Kasumi-1 (cell line): ENCODE results near the gene ORM1.

ENCODE experiments used
- DNase-seq, 2 experiments: peaks; one replicate each; lab custom pipeline; 2025; lab: John Stamatoyannopoulos, UW

Gene ORM1

GRCh38 chr9:114366334-114367128 is 43.6 kb downstream of the ORM1 start:
- peak; percentile 58 to 67 for DNase-seq

- DNase-seq: no peak
Measured at GRCh38 chr9:114367366-114367765, 44.5 kb downstream of the ORM1 start.

- no peak for DNase-seq
Measured at GRCh38 chr9:114367772-114368569, 45.1 kb downstream of the ORM1 start.

DNA sequence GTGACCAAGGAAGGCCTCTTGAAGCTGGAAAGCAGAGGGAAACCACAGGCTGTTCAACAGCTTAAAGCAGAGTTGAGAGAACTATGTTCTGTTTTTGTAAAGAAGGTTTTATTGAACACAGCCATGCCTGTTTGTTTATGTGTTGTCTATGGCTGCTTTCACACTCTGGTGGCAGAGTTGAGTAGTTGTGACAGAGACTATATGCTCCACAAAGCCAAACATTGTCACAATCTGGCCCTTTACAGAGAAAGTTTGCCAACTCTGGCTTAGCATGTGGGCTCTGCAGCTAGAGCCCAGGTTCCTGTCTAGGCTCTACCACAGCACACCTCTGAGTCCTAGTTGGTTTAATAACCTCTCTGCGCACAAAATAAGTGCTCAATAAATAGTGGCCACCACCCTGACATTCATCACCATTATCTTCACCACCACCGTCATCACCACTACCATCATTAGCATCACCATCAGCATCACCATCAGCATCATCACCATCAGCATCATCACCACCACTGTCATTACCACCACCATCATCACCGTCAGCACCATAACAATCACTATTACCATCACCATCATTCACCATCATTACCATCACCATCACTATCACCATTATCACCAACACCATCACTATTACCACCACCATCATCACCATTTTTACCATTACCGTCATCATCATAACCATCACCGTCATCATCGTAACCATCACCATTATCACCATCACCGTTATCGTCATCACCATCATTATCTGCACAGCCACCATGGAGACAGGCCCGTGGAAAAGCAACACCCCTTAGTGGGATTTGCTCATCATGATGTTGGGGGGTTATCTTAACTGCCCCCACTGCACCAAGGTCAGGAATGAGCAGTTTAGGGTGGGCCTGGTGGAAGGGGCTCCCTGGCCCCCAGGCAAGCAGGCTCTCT is 46.6 kb downstream of the ORM1 start:
- no peak for DNase-seq

DNA sequence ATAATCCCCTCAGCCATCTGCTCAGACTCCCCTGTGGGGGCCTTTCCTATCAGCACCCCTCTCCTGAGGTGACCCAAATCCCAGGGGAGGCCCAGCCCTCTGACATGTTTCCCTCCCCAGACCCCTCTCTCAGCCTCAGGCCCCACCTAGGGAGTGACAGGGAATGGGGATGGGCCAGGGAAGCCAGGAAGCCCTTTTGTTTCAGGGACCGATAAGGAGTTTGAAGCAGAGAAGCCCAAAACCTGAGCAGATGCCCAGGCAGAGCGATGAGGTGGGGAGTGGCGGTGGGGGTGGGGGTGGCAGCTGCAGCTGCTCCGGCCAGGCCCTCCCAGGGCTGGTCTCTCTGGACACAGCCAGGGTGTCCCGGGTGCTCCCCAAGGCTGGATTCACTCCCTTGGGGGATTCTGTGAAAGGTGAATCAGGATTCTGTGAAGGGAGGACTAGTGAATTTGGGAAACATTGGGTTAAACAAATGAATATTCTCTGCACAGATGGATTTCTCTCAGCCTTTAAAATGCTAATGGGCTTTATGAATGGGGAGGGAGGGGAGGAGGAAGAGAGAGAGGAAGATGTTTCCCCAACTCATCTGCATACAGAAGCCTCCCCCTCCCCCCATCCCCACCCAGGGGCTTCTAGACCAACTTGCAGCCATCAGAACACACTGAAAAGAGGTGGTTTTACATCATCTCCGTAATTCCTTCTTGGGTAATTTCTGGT is 47.5 kb downstream of the ORM1 start:
- no peak for DNase-seq

- no peak for DNase-seq
Measured at GRCh38 chr9:114370968-114371320, 48.0 kb downstream of the ORM1 start.

DNA sequence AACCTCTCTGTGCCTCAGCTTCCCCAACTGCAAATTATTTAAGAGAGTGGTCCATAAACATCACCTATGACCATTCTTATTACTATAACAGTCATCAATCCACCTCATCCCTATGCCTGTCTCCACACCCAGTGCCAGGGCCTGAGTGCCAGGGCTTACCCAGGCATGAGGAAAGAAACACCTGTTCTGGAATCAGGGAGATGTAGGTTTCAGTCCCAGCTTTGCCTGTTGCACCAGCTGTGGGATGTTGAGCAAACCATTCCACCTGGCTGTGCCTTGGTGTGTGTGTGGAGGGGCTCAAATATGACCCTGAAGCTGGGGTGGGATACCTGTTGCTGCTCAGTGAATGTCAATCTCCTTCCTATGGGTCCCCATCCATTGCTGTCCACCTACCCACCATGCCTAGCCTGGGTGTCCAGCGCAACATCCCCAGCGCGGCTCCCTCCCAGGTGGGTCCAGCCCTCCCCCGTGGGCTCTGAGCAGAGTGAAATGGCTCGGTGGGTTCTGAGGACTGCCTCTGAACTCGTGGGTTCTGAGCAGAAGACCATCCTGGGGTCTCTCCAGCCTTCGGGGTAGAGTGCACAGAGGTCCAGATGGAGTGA is 48.5 kb downstream of the ORM1 start:
- no peak for DNase-seq

DNA sequence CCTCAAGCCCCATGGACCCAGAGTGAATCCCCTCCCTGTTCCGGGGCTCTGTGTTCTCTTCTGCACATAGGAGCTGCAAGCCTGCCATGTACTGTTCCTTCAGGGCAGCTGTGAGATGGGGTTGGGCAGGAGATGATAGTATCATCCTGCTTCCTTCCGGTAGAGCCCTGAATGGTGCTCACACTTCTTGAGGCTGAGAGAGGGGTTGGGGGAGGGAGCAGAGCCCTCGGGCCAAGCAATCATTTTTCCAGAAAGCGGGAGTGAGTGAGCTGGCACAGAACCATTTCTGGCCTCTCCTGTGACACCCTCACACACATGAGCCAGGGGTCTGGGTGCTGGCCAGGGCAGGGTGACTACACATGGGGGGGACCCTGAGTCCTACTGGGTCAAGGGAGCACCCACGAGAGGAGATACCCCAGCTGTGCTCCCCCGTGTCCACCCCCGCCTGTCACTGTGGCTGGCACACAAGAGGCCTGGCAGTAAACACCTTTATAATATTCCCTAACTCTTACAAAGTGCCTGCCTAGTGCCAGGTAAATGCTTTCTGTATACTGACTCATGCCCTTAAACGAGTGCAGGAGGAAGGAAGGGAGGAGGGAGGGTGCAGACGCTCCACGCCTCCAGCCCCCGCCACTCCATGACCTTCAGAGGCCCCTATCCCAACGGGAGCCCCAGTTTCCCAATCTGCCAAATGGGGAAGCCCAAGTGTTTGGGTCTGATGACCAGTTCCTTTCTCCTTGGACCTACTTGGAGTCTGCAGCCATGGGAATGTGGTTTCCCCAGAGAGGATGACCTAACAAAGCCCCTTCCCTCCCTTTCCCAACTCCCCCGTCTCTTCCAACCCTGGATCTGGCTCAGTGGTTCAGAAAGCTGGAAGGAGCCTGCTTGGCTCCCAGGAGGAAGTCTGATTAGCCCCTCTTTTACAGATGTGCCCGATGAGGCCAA is 49.3 kb downstream of the ORM1 start:
- DNase-seq: peak; percentile 91 to 93

DNA sequence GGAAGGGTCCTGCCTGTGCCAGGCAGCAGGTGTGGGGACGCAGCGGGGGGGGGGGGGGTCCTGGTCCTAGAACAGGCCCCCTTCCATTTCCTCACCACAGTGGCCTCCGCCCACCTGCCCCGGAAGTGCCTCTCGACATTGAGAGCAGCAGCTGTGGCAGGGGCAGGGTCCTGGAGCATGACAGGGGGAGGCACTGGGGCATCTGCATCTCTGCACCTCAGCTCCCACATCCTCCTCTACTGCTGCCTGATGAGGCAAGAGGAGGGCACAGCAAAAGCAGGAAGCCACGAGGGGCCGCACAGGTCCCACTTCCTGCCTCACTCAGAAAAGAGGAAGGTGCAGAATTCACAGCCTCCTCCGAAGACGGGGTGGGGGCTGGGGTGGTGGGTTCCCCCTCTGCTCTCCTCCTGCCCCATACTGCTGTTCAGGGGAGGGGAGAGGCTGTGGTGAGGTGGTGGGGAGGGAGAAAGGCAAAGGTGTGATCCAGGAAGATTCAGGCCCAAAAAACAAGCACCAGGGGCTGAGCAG is 50.1 kb downstream of the ORM1 start:
- DNase-seq: peak; percentile 99

- DNase-seq: no peak
Measured at GRCh38 chr9:114373960-114374730, 51.2 kb downstream of the ORM1 start.

GRCh38 chr9:114374936-114375335 is 52.0 kb downstream of the ORM1 start:
- no peak for DNase-seq

DNA sequence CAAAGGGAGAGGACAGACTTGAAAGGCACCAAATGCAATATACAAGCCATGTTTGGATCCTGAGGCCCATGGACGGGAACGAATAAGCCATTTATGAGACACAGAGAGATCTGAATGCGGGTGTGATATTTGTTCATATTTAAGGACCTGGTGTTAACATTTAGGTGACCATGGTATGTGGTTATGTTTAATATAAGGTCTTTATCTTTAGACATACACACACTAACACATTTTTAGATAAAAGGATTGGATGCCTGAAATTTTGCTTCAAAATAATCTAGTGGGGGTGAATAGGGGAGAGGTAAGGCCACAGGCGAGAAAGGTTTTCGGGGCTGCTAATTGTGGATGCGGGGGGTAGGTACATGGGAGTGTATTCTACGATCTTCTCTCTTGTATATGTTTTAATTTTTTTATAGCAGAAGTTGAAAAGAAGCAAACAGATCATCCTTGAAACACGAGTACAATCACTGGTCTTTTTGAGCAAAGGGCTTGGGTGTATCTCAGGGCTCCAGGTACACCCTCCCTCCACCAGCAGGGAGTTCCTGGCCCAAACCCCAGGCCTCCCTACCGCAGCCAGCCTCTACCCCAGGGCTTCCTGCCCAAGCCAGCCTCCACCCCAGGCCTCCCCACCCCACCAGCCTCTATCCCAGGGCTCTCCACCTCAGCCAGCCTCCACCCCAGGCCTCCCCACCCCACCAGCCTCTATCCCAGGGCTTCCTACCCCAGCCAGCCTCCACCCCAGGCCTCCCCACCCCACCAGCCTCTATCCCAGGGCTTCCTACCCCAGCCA is 52.7 kb downstream of the ORM1 start:
- no peak for DNase-seq
